IMR-90 (cell line): ENCODE measurements around the gene PRKAG2. TPM values are rescaled to one million over a fixed set of nuclear protein-coding genes. Genes with fewer than 3 reads are reported as not detected.
A peak's percentile ranks its signal among the peaks of the same experiment; 100 is the strongest.

ENCODE experiments used
- ATAC-seq: fragments of 200-7000 bp; cut with Tn5 transposase; 2 replicates; pipeline ENCODE4 v1.9.1; 2020; ENCODE audit warnings: low read depth, mild to moderate bottlenecking, moderate library complexity
- BruUV-seq: library from RNA; stranded (reverse); fragments of 400-500 nt; replicated peaks from 2 replicates; lab custom pipeline; 2021; lab: Mats Ljungman, UMichigan
- CTCF ChIA-PET: fragments of 300-600 bp; formaldehyde crosslinking; extraction: SDS; loops from one replicate; lab custom pipeline; 2021; ENCODE audit warnings: antibody characterized with exemption; lab: Yijun Ruan, JAX
- POLR2A ChIA-PET: fragments of 300-600 bp; sonication (Branson Sonifier 250); formaldehyde crosslinking; loops from one replicate; lab custom pipeline; 2022; ENCODE audit warnings: antibody characterized with exemption; ENCODE audit not compliant: unreplicated experiment; lab: Charles Lee
- DNase-seq: peaks from one replicate; pipeline ENCODE4 v3.0.0; 2013
- H2AFZ ChIP-seq: replicated peaks from 2 replicates; pipeline ENCODE3; 2013; ENCODE audit warnings: low read length, mild to moderate bottlenecking; ENCODE audit not compliant: poor library complexity
- H2AK5ac ChIP-seq: 2 replicates; pipeline ENCODE4 v1.6.1; 2013; ENCODE audit warnings: low read depth, low read length, inconsistent platforms
- H2AK9ac ChIP-seq: replicated peaks from 2 replicates; pipeline ENCODE3; 2013; ENCODE audit warnings: mild to moderate bottlenecking, low read depth, low read length, moderate library complexity; ENCODE audit not compliant: poor library complexity
- H2BK120ac ChIP-seq: 2 replicates; pipeline ENCODE4 v1.6.1; 2013; ENCODE audit warnings: low read depth, low read length, inconsistent platforms
- H2BK15ac ChIP-seq: 3 replicates; pipeline ENCODE4 v1.6.1; 2013; ENCODE audit warnings: low read depth, low read length, inconsistent platforms
- H2BK20ac ChIP-seq: 2 replicates; pipeline ENCODE4 v1.6.1; 2013; ENCODE audit warnings: low read depth, mild to moderate bottlenecking, inconsistent platforms, low read length, moderate library complexity
- H2BK5ac ChIP-seq: 2 replicates; pipeline ENCODE4 v1.6.1; 2013; ENCODE audit warnings: mild to moderate bottlenecking, low read depth, low read length, inconsistent platforms; ENCODE audit not compliant: poor library complexity, severe bottlenecking
- H3K14ac ChIP-seq: replicated peaks from 2 replicates; pipeline ENCODE4 v1.6.1; 2013; ENCODE audit warnings: low read depth, low read length, inconsistent platforms
- H3K18ac ChIP-seq: 2 replicates; pipeline ENCODE4 v1.6.1; 2013; ENCODE audit warnings: low read depth, low read length, control low read depth
- H3K23ac ChIP-seq: 2 replicates; pipeline ENCODE4 v1.6.1; 2013; ENCODE audit warnings: low read depth, low read length, inconsistent platforms
- H3K27ac ChIP-seq: 2 replicates; pipeline ENCODE4 v1.5.1; 2013; ENCODE audit warnings: mild to moderate bottlenecking, control low read depth, low read length; ENCODE audit not compliant: insufficient read depth
- H3K27me3 ChIP-seq: 2 replicates; pipeline ENCODE4 v1.6.1; 2013; ENCODE audit warnings: low read length; ENCODE audit not compliant: control insufficient read depth, insufficient read depth
- H3K36me3 ChIP-seq: 2 replicates; pipeline ENCODE4 v1.6.1; 2013; ENCODE audit warnings: low read length, mixed read lengths; ENCODE audit not compliant: control insufficient read depth, insufficient read depth
- H3K4ac ChIP-seq: 2 replicates; pipeline ENCODE4 v1.6.1; 2013; ENCODE audit warnings: low read depth, low read length, inconsistent platforms
- H3K4me1 ChIP-seq: 2 replicates; pipeline ENCODE4 v1.6.1; 2013; ENCODE audit warnings: low read length, mixed read lengths; ENCODE audit not compliant: control insufficient read depth, insufficient read depth
- H3K4me2 ChIP-seq: 2 replicates; pipeline ENCODE4 v1.6.1; 2013; ENCODE audit warnings: low read depth, mild to moderate bottlenecking, control low read depth, low read length, moderate library complexity
- H3K4me3 ChIP-seq: 2 replicates; pipeline ENCODE4 v1.5.1; 2013; ENCODE audit warnings: low read depth, mild to moderate bottlenecking, control low read depth, low read length, moderate library complexity; ENCODE audit not compliant: insufficient read depth
- H3K56ac ChIP-seq: 2 replicates; pipeline ENCODE4 v1.6.1; 2013; ENCODE audit warnings: low read length, inconsistent platforms; ENCODE audit not compliant: insufficient read depth; ENCODE audit errors: extremely low read depth
- H3K79me1 ChIP-seq, 2 experiments: 2 replicates each; pipeline ENCODE4 v1.6.1; 2013; ENCODE audit warnings: low read length in 2 of 2, inconsistent platforms in 1 of 2, low read depth in 1 of 2
- H3K9ac ChIP-seq: 2 replicates; pipeline ENCODE4 v1.6.1; 2013; ENCODE audit warnings: low read depth, low read length, control low read depth
- H3K9me1 ChIP-seq: 2 replicates; pipeline ENCODE4 v1.6.1; 2013; ENCODE audit warnings: low read length, inconsistent platforms; ENCODE audit not compliant: insufficient read depth
- H3K9me3 ChIP-seq: 2 replicates; pipeline ENCODE4 v1.6.1; 2013; ENCODE audit warnings: low read length; ENCODE audit not compliant: control insufficient read depth, insufficient read depth
- H4K20me1 ChIP-seq: 2 replicates; pipeline ENCODE4 v1.6.1; 2013; ENCODE audit warnings: low read length, inconsistent platforms; ENCODE audit not compliant: insufficient read depth
- H4K5ac ChIP-seq: 2 replicates; pipeline ENCODE4 v1.6.1; 2013; ENCODE audit warnings: mild to moderate bottlenecking, low read depth, low read length, control low read depth
- H4K8ac ChIP-seq, 2 experiments: 2 replicates each; pipeline ENCODE4 v1.6.1; 2013; ENCODE audit warnings: low read depth in 2 of 2, low read length in 2 of 2, control low read depth in 1 of 2, inconsistent platforms in 1 of 2
- H4K91ac ChIP-seq: 2 replicates; pipeline ENCODE4 v1.6.1; 2013; ENCODE audit warnings: low read depth, low read length, inconsistent platforms; ENCODE audit not compliant: insufficient read depth
- BHLHE40 ChIP-seq: fragments of 150-350 bp; IDR thresholded peaks from 2 replicates; pipeline ENCODE4 v1.6.1; 2016; ENCODE audit warnings: mild to moderate bottlenecking, low read depth, low read length
- CEBPB ChIP-seq: IDR thresholded peaks from 2 replicates; pipeline ENCODE4 v1.6.1; 2012; ENCODE audit warnings: low read depth, low read length, improper control_type of control experiment
- CHD1 ChIP-seq: IDR thresholded peaks from 2 replicates; pipeline ENCODE4 v1.6.1; 2012; ENCODE audit warnings: low read depth, low read length, improper control_type of control experiment
- FOS ChIP-seq: fragments of 150-350 bp; IDR thresholded peaks from 2 replicates; pipeline ENCODE4 v1.6.1; 2016; ENCODE audit warnings: low read depth, low read length
- MAFK ChIP-seq: IDR thresholded peaks from 2 replicates; pipeline ENCODE4 v1.6.1; 2012; ENCODE audit warnings: low read depth, low read length, improper control_type of control experiment
- MAZ ChIP-seq: IDR thresholded peaks from 2 replicates; pipeline ENCODE4 v1.6.1; 2012; ENCODE audit warnings: low read depth, mild to moderate bottlenecking, low read length, improper control_type of control experiment, moderate library complexity, borderline replicate concordance
- MXI1 ChIP-seq: IDR thresholded peaks from 2 replicates; pipeline ENCODE4 v1.6.1; 2012; ENCODE audit warnings: low read depth, mild to moderate bottlenecking, low read length, moderate library complexity, borderline replicate concordance
- POLR2A ChIP-seq: IDR thresholded peaks from 2 replicates; pipeline ENCODE4 v1.6.1; 2012; ENCODE audit warnings: mild to moderate bottlenecking, low read depth, low read length
- RCOR1 ChIP-seq: IDR thresholded peaks from 2 replicates; pipeline ENCODE4 v1.6.1; 2012; ENCODE audit warnings: mild to moderate bottlenecking, low read length, improper control_type of control experiment; ENCODE audit not compliant: insufficient replicate concordance
- RFX5 ChIP-seq: IDR thresholded peaks from 2 replicates; pipeline ENCODE4 v1.8.0; 2012; ENCODE audit warnings: low read depth, mild to moderate bottlenecking, low read length, moderate library complexity
- SMC3 ChIP-seq: fragments of 150-350 bp; IDR thresholded peaks from 2 replicates; pipeline ENCODE4 v1.6.1; 2016; ENCODE audit warnings: low read depth, mild to moderate bottlenecking, antibody characterized with exemption, low read length, moderate library complexity
- WGBS, 2 experiments: methylation state at CpG; one replicate each; pipeline versions ENCODE4 v1.1.5 to v1.1.7; 2013; ENCODE audit warnings: missing lambda C conversion rate in 2 of 2; ENCODE audit not compliant: insufficient read length in 1 of 2; ENCODE audit errors: extremely low coverage in 2 of 2; 5-methylcytosine and 5-hydroxymethylcytosine counted together
- dilution Hi-C: fragments of 300-500 bp; cut with HindIII; formaldehyde crosslinking; loops from one replicate; pipeline ENCODE4 v1.14.3; 2018; ENCODE audit warnings: low sequenced_read_pairs; ENCODE audit not compliant: unreplicated experiment
- in situ Hi-C: fragments of 300-500 bp; cut with MboI; formaldehyde crosslinking; loops from 3 replicates; pipeline ENCODE4 v1.14.3; 2019; ENCODE audit warnings: low sequenced_read_pairs, inconsistent platforms, mixed read lengths
- intact Hi-C: fragments of 100-400 bp; cut with micrococcal nuclease; formaldehyde crosslinking; loops from 2 replicates; pipeline ENCODE4 v1.10.0; 2022
- polyA plus RNA-seq, 3 experiments: library from polyadenylated mRNA; depleted of rRNA; stranded (reverse); fragments of >200 nt; gene quantifications; 2 replicates each; pipeline ENCODE4 v1.2.3, GENCODE V29; 2012; ENCODE audit warnings: low replicate concordance in 1 of 3
- total RNA-seq: library from RNA; depleted of rRNA; stranded (reverse); fragments of >200 nt; gene quantifications from 2 replicates; pipeline ENCODE4 v1.2.3, GENCODE V29; 2012
- TF ChIP-seq, protein P1 (sequence below): fragments of 150-350 bp; IDR thresholded peaks from 2 replicates; pipeline ENCODE4 v1.6.1; 2016; ENCODE audit warnings: low read depth, mild to moderate bottlenecking, low read length, moderate library complexity, borderline replicate concordance
- TF ChIP-seq, protein P2 (sequence below): conservative IDR thresholded peaks from 2 replicates; pipeline ENCODE4 v1.5.1; 2012; ENCODE audit warnings: mild to moderate bottlenecking, low read depth, low read length, improper control_type of control experiment
- TF ChIP-seq, protein P3 (sequence below): fragments of 150-350 bp; IDR thresholded peaks from 2 replicates; pipeline ENCODE4 v1.6.1; 2017; ENCODE audit warnings: mild to moderate bottlenecking, antibody characterized with exemption, low read length, low read depth

Gene PRKAG2
- total and polyA plus RNA-seq, 2 of the 4 experiments (the other 2 are of a cell fraction) = 15.4 to 21.6 TPM

DNA sequence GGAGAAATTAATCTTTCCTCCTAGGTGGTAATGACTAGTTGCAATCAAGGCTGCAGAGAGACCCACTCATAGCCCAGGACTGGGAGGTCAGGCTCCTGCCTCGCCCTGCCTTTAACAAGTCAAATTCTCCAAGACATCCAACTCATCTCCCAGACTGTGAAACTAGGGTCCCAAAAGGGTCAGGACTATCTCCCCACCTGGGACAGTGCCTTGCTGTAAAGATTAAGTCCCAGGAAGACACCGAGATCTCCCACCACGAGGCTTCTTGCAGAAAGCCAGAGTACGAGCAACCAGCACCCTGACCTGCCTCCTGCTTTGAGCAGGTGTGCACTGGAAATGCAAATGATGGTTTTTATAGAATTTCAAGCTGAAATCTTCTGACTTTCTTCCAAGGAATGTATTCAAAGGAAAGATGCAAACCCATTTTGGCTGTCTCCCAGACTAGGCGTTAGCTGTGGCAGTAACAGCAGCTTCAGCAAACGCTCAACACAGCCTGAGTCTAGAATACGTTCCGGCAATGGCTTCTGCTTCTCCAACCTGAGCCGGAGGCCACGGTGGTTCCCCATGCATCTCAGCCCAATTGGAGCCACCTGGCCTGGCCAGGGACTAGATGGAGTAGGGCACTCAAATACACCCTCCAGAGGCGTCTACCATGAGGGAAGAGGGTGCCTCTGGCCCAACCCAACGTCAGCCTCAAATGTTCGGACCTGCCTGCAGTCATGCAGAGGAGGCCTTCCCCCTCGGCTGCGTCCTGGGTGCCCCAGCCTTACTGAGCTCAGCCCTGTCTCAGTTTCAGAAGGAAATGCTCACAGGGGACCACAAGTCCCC is 170.4 kb downstream of the PRKAG2 start:
- no peak overlapping the region for H3K4me2 ChIP-seq
- no peak overlapping the region for H2AFZ ChIP-seq
- H3K9ac ChIP-seq = no peak overlapping the region
- no peak overlapping the region for H3K4me3 ChIP-seq
- in situ Hi-C loops (no loop called here), dilution Hi-C loops (no loop called here), intact Hi-C loops (loop anchor here (5.0 kb wide), 1 partner anchor 134 kb away; no protein-coding TSS in a partner anchor)
- H2BK5ac ChIP-seq = no peak overlapping the region
- no peaks in the 10 kb centered on the region for H3K9me3 ChIP-seq
- H3K23ac ChIP-seq = no peak overlapping the region
- ATAC-seq (no peak), DNase-seq (peak; percentile 31)
- H2BK15ac ChIP-seq = peak overlapping the region; percentile 18; the same call in 1 of the 3 replicates
- H4K5ac ChIP-seq = no peak overlapping the region
- H2BK120ac ChIP-seq = 0 out of 2 replicates have a peak overlapping the region, but pooled peaks have one; percentile 6
- H3K18ac ChIP-seq = no peak overlapping the region
- whole genome bisulfite sequencing, 2 experiments = 78% methylated on average over 8 of the region's 15 CpGs; no CpG with 5 or more reads in 1 of the 2 experiments
- no peak overlapping the region for H3K14ac ChIP-seq
- H3K56ac ChIP-seq = no peak overlapping the region
- H3K27me3 ChIP-seq = no peaks in the 10 kb centered on the region; the same call in 1 of the 2 replicates
- POLR2A ChIA-PET = no interaction called here
- no TSS peak for BruUV-seq
- no peak overlapping the region for H2BK20ac ChIP-seq
- no peaks in the 10 kb centered on the region for H3K36me3 ChIP-seq
- H3K27ac ChIP-seq = no peak overlapping the region
- peak overlapping the region; percentile 25; the same call in 1 of the 2 replicates for H2AK5ac ChIP-seq
- no peaks in the 10 kb centered on the region for H4K20me1 ChIP-seq
- H3K4me1 ChIP-seq = peaks cover 9% of the 10 kb centered on the region; the same call in 1 of the 2 replicates
- CTCF ChIA-PET = interaction anchor here (0.9 to 2.6 kb wide), 3 partner anchors 19 to 131 kb away, joined by 3 to 10 read pairs (median 7); no protein-coding TSS in a partner anchor
- peak overlapping the region; percentile 33 for H2AK9ac ChIP-seq
- no peak overlapping the region for H4K8ac ChIP-seq
- H3K9me1 ChIP-seq = peaks cover 11% of the 10 kb centered on the region
- no peaks in the 10 kb centered on the region; a peak in 1 of 4 replicates for H3K79me1 ChIP-seq
- H4K91ac ChIP-seq = no peak overlapping the region
- H3K4ac ChIP-seq = no peak overlapping the region
- TF ChIP-seq MAFK (no peak), POLR2A (no peak), RFX5 (no peak), SMC3 (no peak), MXI1 (no peak), FOS (no peak), CEBPB (no peak), BHLHE40 (no peak), RCOR1 (no peak), MAZ (no peak), CHD1 (no peak)
- TF ChIP-seq, protein P1, sequence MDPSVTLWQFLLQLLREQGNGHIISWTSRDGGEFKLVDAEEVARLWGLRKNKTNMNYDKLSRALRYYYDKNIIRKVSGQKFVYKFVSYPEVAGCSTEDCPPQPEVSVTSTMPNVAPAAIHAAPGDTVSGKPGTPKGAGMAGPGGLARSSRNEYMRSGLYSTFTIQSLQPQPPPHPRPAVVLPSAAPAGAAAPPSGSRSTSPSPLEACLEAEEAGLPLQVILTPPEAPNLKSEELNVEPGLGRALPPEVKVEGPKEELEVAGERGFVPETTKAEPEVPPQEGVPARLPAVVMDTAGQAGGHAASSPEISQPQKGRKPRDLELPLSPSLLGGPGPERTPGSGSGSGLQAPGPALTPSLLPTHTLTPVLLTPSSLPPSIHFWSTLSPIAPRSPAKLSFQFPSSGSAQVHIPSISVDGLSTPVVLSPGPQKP = no peak
- TF ChIP-seq, protein P2, sequence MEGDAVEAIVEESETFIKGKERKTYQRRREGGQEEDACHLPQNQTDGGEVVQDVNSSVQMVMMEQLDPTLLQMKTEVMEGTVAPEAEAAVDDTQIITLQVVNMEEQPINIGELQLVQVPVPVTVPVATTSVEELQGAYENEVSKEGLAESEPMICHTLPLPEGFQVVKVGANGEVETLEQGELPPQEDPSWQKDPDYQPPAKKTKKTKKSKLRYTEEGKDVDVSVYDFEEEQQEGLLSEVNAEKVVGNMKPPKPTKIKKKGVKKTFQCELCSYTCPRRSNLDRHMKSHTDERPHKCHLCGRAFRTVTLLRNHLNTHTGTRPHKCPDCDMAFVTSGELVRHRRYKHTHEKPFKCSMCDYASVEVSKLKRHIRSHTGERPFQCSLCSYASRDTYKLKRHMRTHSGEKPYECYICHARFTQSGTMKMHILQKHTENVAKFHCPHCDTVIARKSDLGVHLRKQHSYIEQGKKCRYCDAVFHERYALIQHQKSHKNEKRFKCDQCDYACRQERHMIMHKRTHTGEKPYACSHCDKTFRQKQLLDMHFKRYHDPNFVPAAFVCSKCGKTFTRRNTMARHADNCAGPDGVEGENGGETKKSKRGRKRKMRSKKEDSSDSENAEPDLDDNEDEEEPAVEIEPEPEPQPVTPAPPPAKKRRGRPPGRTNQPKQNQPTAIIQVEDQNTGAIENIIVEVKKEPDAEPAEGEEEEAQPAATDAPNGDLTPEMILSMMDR = no peak
- TF ChIP-seq, protein P3, sequence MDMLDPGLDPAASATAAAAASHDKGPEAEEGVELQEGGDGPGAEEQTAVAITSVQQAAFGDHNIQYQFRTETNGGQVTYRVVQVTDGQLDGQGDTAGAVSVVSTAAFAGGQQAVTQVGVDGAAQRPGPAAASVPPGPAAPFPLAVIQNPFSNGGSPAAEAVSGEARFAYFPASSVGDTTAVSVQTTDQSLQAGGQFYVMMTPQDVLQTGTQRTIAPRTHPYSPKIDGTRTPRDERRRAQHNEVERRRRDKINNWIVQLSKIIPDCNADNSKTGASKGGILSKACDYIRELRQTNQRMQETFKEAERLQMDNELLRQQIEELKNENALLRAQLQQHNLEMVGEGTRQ = no peak
